GM23338 (cell line): ENCODE results near the gene LAMB1. TPM values are rescaled to one million over a fixed set of nuclear protein-coding genes. Genes with fewer than 3 reads are reported as not detected.

Experiments
- ATAC-seq: fragments of 200-7000 bp; cut with Tn5 transposase; 3 replicates; pipeline ENCODE4 v1.9.1; 2020
- DNase-seq: peaks from one replicate; pipeline ENCODE4 v3.0.0-alpha.2; 2015; ENCODE audit warnings: low spot score
- H2AFZ ChIP-seq: fragments of 200-600 bp; sonication (generic); 2 replicates; pipeline ENCODE4 v1.8.0; 2016; ENCODE audit warnings: antibody characterized with exemption, mild to moderate bottlenecking, moderate library complexity
- H3F3A ChIP-seq: fragments of 200-600 bp; sonication (generic); replicated peaks from 2 replicates; pipeline ENCODE4 v1.8.0; 2017; ENCODE audit warnings: antibody characterized with exemption, mixed run types, low read depth
- H3K27ac ChIP-seq: fragments of 200-600 bp; sonication (generic); 2 replicates; pipeline ENCODE4 v1.6.1; 2016; ENCODE audit warnings: low read depth
- H3K27me3 ChIP-seq: fragments of 200-600 bp; sonication (generic); 2 replicates; pipeline ENCODE4 v1.8.0; 2016; ENCODE audit warnings: mild to moderate bottlenecking, mixed run types, moderate library complexity; ENCODE audit not compliant: insufficient read depth
- H3K36me3 ChIP-seq: fragments of 200-600 bp; sonication (generic); 2 replicates; pipeline ENCODE4 v1.8.0; 2016; ENCODE audit warnings: mild to moderate bottlenecking; ENCODE audit not compliant: insufficient read depth
- H3K4me1 ChIP-seq: fragments of 200-600 bp; sonication (generic); 2 replicates; pipeline ENCODE4 v1.8.0; 2016; ENCODE audit warnings: mild to moderate bottlenecking, moderate library complexity; ENCODE audit not compliant: insufficient read depth
- H3K4me2 ChIP-seq: fragments of 200-600 bp; sonication (generic); 2 replicates; pipeline ENCODE4 v1.7.1; 2017; ENCODE audit warnings: mixed run types
- H3K4me3 ChIP-seq: fragments of 200-600 bp; sonication (generic); 2 replicates; pipeline ENCODE4 v1.6.1; 2016; ENCODE audit warnings: mixed run types
- H3K79me2 ChIP-seq: fragments of 200-600 bp; sonication (generic); replicated peaks from 2 replicates; pipeline ENCODE4 v1.8.0; 2017; ENCODE audit warnings: mild to moderate bottlenecking; ENCODE audit not compliant: insufficient read depth
- H3K9me2 ChIP-seq: fragments of 200-600 bp; sonication (generic); 2 replicates; pipeline ENCODE4 v1.8.0; 2017; ENCODE audit not compliant: insufficient read depth
- H4K20me1 ChIP-seq: fragments of 200-600 bp; sonication (generic); replicated peaks from 2 replicates; pipeline ENCODE4 v1.8.0; 2017; ENCODE audit warnings: mild to moderate bottlenecking; ENCODE audit not compliant: insufficient read depth
- H3K27ac Mint-ChIP-seq: 2 replicates; pipeline ENCODE4 v1.8.0; 2020; ENCODE audit warnings: inconsistent platforms, mild to moderate bottlenecking, moderate library complexity, mixed read lengths
- H3K27me3 Mint-ChIP-seq: 3 replicates; pipeline ENCODE4 v1.8.0; 2022; ENCODE audit warnings: low read depth, mild to moderate bottlenecking, moderate library complexity, mixed read lengths, inconsistent platforms; ENCODE audit not compliant: insufficient read depth, poor library complexity
- H3K36me3 Mint-ChIP-seq: 3 replicates; pipeline ENCODE4 v1.8.0; 2021; ENCODE audit warnings: low read depth, mild to moderate bottlenecking, inconsistent platforms, moderate library complexity, mixed read lengths
- H3K4me1 Mint-ChIP-seq: 3 replicates; pipeline ENCODE4 v1.8.0; 2020; ENCODE audit warnings: mild to moderate bottlenecking, inconsistent platforms, mixed read lengths
- H3K4me3 Mint-ChIP-seq: 3 replicates; pipeline ENCODE4 v1.8.0; 2021; ENCODE audit warnings: moderate library complexity, mild to moderate bottlenecking, inconsistent platforms, mixed read lengths
- H3K9me3 Mint-ChIP-seq: 3 replicates; pipeline ENCODE4 v1.8.0; 2020; ENCODE audit warnings: moderate library complexity, mild to moderate bottlenecking, inconsistent platforms, mixed read lengths
- CREB1 ChIP-seq: fragments of 250-450 bp; sonication (Bioruptor Pico); IDR thresholded peaks from 2 replicates; pipeline ENCODE4 v1.5.0; 2020; ENCODE audit warnings: low read depth, mild to moderate bottlenecking, moderate library complexity
- ETS1 ChIP-seq: IDR thresholded peaks from 2 replicates; pipeline ENCODE4 v1.6.1; 2016; ENCODE audit warnings: antibody characterized with exemption
- EZH2phosphoT487 ChIP-seq: fragments of 200-600 bp; sonication (generic); IDR thresholded peaks from one replicate; pipeline ENCODE4 v1.8.1; 2018; ENCODE audit warnings: antibody characterized with exemption; ENCODE audit not compliant: unreplicated experiment
- JUNB ChIP-seq: IDR thresholded peaks from one replicate; pipeline ENCODE4 v1.6.1; 2016; ENCODE audit warnings: antibody characterized with exemption; ENCODE audit not compliant: unreplicated experiment
- NANOG ChIP-seq: IDR thresholded peaks from 2 replicates; pipeline ENCODE4 v1.6.1; 2016; ENCODE audit warnings: antibody characterized with exemption, borderline replicate concordance
- POLR2AphosphoS5 ChIP-seq: IDR thresholded peaks from 2 replicates; pipeline ENCODE4 v1.6.1; 2016; ENCODE audit warnings: antibody characterized with exemption, low read depth
- REST ChIP-seq: IDR thresholded peaks from one replicate; pipeline ENCODE4 v1.6.1; 2018; ENCODE audit warnings: antibody characterized with exemption; ENCODE audit not compliant: unreplicated experiment
- ZNF114 ChIP-seq: fragments of 250-450 bp; sonication (Bioruptor Pico); IDR thresholded peaks from 2 replicates; pipeline ENCODE4 v1.5.0; 2020; ENCODE audit warnings: mild to moderate bottlenecking, moderate library complexity
- ZNF331 ChIP-seq: fragments of 250-450 bp; sonication (Bioruptor Pico); IDR thresholded peaks from 2 replicates; pipeline ENCODE4 v1.5.0; 2020; ENCODE audit warnings: low read depth, mild to moderate bottlenecking, moderate library complexity
- polyA plus RNA-seq: library from polyadenylated mRNA; unstranded; fragments of >200 nt; fragmentation: Nextera tagmentation; extraction: Ambion mirVana; gene quantifications from 2 replicates; pipeline ENCODE4 v1.2.1, GENCODE V29; 2016
- total RNA-seq: library from RNA; depleted of rRNA; stranded (reverse); fragments of >200 nt; shearing (Covaris generic); gene quantifications from 2 replicates; pipeline ENCODE4 v1.2.3, GENCODE V29; 2014
- TF ChIP-seq, protein P1 (sequence below): fragments of 250-450 bp; sonication (Bioruptor Pico); IDR thresholded peaks from 2 replicates; pipeline ENCODE4 v1.5.0; 2020; ENCODE audit warnings: mild to moderate bottlenecking, moderate library complexity

Gene LAMB1
- total and polyA plus RNA-seq, 2 experiments from 2014 or later = 53.5 to 57.8 TPM

GRCh38 chr7:108037741-108038140 lies 34.8 kb upstream of the LAMB1 start (continued):
- TF ChIP-seq, protein P1, sequence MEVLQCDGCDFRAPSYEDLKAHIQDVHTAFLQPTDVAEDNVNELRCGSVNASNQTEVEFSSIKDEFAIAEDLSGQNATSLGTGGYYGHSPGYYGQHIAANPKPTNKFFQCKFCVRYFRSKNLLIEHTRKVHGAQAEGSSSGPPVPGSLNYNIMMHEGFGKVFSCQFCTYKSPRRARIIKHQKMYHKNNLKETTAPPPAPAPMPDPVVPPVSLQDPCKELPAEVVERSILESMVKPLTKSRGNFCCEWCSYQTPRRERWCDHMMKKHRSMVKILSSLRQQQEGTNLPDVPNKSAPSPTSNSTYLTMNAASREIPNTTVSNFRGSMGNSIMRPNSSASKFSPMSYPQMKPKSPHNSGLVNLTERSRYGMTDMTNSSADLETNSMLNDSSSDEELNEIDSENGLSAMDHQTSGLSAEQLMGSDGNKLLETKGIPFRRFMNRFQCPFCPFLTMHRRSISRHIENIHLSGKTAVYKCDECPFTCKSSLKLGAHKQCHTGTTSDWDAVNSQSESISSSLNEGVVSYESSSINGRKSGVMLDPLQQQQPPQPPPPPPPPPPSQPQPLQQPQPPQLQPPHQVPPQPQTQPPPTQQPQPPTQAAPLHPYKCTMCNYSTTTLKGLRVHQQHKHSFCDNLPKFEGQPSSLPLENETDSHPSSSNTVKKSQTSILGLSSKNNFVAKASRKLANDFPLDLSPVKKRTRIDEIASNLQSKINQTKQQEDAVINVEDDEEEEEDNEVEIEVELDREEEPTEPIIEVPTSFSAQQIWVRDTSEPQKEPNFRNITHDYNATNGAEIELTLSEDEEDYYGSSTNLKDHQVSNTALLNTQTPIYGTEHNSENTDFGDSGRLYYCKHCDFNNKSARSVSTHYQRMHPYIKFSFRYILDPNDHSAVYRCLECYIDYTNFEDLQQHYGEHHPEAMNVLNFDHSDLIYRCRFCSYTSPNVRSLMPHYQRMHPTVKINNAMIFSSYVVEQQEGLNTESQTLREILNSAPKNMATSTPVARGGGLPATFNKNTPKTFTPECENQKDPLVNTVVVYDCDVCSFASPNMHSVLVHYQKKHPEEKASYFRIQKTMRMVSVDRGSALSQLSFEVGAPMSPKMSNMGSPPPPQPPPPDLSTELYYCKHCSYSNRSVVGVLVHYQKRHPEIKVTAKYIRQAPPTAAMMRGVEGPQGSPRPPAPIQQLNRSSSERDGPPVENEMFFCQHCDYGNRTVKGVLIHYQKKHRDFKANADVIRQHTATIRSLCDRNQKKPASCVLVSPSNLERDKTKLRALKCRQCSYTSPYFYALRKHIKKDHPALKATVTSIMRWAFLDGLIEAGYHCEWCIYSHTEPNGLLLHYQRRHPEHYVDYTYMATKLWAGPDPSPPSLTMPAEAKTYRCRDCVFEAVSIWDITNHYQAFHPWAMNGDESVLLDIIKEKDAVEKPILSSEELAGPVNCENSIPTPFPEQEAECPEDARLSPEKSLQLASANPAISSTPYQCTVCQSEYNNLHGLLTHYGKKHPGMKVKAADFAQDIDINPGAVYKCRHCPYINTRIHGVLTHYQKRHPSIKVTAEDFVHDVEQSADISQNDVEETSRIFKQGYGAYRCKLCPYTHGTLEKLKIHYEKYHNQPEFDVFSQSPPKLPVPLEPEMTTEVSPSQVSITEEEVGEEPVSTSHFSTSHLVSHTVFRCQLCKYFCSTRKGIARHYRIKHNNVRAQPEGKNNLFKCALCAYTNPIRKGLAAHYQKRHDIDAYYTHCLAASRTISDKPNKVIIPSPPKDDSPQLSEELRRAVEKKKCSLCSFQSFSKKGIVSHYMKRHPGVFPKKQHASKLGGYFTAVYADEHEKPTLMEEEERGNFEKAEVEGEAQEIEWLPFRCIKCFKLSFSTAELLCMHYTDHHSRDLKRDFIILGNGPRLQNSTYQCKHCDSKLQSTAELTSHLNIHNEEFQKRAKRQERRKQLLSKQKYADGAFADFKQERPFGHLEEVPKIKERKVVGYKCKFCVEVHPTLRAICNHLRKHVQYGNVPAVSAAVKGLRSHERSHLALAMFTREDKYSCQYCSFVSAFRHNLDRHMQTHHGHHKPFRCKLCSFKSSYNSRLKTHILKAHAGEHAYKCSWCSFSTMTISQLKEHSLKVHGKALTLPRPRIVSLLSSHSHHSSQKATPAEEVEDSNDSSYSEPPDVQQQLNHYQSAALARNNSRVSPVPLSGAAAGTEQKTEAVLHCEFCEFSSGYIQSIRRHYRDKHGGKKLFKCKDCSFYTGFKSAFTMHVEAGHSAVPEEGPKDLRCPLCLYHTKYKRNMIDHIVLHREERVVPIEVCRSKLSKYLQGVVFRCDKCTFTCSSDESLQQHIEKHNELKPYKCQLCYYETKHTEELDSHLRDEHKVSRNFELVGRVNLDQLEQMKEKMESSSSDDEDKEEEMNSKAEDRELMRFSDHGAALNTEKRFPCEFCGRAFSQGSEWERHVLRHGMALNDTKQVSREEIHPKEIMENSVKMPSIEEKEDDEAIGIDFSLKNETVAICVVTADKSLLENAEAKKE (CRISPR knock-in tag) = no peak
- TF ChIP-seq CREB1 (CRISPR knock-in tag) = no peak

DNA sequence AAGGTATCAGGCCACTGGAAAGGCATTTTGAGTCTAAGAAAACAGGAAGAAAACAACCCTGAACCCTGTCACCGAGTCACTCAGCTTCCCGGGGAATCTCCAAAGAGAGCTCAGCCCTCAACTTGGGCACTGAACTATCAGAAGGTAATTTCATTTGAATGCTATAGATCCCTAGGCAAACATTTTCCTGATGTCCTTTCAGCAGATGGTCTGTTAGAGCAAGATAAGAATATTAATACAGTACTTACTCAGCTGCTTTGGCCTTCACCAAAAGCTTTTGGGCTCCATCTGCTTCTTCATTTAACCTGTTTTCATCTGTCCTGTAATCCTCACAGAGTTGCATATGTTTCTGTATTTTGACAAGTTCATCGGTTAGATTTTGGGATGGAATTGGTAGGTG lies 34.2 kb upstream of the LAMB1 start:
- no peak overlapping the region for H2AFZ ChIP-seq
- H3K9me2 ChIP-seq = no peaks in the 10 kb centered on the region
- no peaks in the 10 kb centered on the region for H3F3A ChIP-seq
- no peak overlapping the region for H3K4me2 ChIP-seq
- Mint-ChIP-seq H3K9me3 (no peaks in the 10 kb centered on the region), H3K4me3 (no peak overlapping the region), H3K27ac (no peak overlapping the region), H3K36me3 (no peaks in the 10 kb centered on the region), H3K4me1 (peaks cover 18% of the 10 kb centered on the region), H3K27me3 (peaks cover 2% of the 10 kb centered on the region)
- DNase-seq (no peak), ATAC-seq (no peak)
- peaks cover 12% of the 10 kb centered on the region; the same call in 1 of the 2 replicates for H3K4me1 ChIP-seq
- H3K36me3 ChIP-seq = no peaks in the 10 kb centered on the region
- no peak overlapping the region for H3K27ac ChIP-seq
- H4K20me1 ChIP-seq = no peaks in the 10 kb centered on the region
- H3K27me3 ChIP-seq = no peaks in the 10 kb centered on the region
- no peaks in the 10 kb centered on the region for H3K79me2 ChIP-seq
- no peak overlapping the region for H3K4me3 ChIP-seq
- TF ChIP-seq EZH2phosphoT487 (no peak), JUNB (no peak), REST (no peak), NANOG (no peak), ZNF331 (CRISPR knock-in tag) (no peak), ZNF114 (CRISPR knock-in tag) (no peak), ETS1 (no peak), POLR2AphosphoS5 (no peak)
